ENCODE measurements around the gene USPL1.

DNA sequence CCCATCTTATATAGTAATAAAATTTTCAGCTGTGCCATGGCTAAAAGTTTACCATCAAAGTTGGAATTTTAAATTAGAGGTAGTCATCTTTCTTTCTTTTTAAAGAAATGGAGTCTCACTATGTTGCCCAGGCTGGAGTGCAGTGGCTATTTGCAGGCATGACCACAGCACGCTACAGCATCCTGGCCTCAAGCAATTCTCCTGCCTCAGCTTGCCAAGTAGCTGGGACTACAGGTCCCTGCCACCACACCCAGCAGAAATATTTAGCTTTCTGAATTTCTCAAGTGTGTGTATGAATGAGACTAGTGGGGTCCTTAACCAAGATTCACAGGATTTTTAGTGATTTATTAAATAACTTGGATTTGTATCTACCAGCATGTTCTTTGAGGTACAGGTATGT, 30.5 kb upstream of the USPL1 start:
- no peak for TF ChIP-seq CTCF (IDR thresholded peaks at IDR 0.05)
- TF ChIP-seq POLR2A (IDR thresholded peaks at IDR 0.05), result no peak
